ENCODE measurements around the gene PDE5A.

DNA sequence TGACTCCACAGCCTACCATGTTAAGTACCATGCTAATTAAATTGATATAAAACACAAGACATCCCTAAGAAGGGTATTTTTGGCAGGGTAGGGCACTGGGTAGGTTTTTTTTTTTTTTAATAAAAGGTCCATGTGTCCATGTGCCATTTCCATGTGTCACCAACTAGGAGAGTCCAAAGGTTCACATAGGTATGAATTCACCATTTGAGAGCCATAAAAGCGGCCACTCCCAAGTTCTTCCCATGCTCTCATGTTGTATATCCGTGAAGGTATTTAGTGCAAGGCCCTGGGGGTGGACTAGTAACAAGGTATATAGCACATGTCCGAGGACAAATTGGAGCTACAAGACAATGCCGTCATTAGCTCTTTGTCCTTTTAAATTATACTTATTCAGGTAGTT, 107.3 kb downstream of the PDE5A start:
- TF ChIP-seq EZH2 (IDR thresholded peaks at IDR 0.05) (no peak), CTCF (IDR thresholded peaks at IDR 0.05 in 2 of 3, conservative IDR thresholded peaks at IDR 0.05 in 1 of 3; ENCODE audit: borderline replicate concordance in 1 of 3, insufficient read depth in 1 of 3, low read depth in 2 of 3, low read length in 2 of 3) (no peak), POLR2A (IDR thresholded peaks at IDR 0.05; ENCODE audit: borderline replicate concordance, extremely low read depth, insufficient read depth, insufficient read length) (no peak), ZNF274 (IDR thresholded peaks at IDR 0.05; ENCODE audit: low read depth, low read length) (no peak), CEBPB (IDR thresholded peaks at IDR 0.05; ENCODE audit: low read depth) (no peak), EZH2phosphoT487 (IDR thresholded peaks at IDR 0.05; ENCODE audit: borderline replicate concordance) (no peak), SRF (IDR thresholded peaks at IDR 0.05; ENCODE audit: low read depth) (no peak), YY1 (IDR thresholded peaks at IDR 0.05; ENCODE audit: extremely low read depth, insufficient replicate concordance, low read depth, low read length) (no peak)
- TF ChIP-seq, protein P1, sequence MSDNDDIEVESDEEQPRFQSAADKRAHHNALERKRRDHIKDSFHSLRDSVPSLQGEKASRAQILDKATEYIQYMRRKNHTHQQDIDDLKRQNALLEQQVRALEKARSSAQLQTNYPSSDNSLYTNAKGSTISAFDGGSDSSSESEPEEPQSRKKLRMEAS (IDR thresholded peaks at IDR 0.05), result no peak
